Prostate gland (tissue), 2 donors: ENCODE results near the gene NR1I3.

Source experiments
- POLR2A ChIP-seq: fragments of 450-650 bp; IDR thresholded peaks from one replicate; pipeline ENCODE4 v1.6.1; 2016; ENCODE audit warnings: antibody characterized with exemption, mild to moderate bottlenecking
- TF ChIP-seq, protein P1 (sequence below), 4 experiments: fragments of 200-600 bp in 2 of 4; fragments of 450-650 bp in 2 of 4; sonication (generic) in 2 of 4; IDR thresholded peaks; 1 replicate in 3 of 4; 2 replicates in 1 of 4; pipeline ENCODE4 v1.5.1; 2016 to 2019; ENCODE audit warnings: antibody characterized with exemption in 4 of 4, mild to moderate bottlenecking in 2 of 4, moderate library complexity in 2 of 4

DNA sequence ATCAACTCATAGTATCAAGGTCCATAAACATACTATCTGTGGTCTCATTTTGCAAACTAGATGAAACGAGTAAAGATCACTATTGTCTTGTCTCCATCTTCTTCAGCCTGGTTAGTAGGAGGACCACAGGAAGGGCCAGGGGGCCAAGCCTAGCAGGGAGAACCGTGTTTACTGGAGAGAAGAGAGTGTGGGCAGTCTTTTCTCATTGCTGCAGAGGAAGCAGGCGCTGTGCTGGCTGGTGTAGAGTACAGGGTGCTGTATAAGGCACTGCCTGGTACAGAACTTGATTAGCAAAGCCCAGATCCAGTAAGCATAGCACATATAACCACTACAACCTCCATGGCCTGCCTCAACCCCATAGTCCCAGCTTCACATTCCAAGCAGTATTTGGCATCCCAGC, 50.7 kb downstream of the NR1I3 start:
- TF ChIP-seq, protein P1, sequence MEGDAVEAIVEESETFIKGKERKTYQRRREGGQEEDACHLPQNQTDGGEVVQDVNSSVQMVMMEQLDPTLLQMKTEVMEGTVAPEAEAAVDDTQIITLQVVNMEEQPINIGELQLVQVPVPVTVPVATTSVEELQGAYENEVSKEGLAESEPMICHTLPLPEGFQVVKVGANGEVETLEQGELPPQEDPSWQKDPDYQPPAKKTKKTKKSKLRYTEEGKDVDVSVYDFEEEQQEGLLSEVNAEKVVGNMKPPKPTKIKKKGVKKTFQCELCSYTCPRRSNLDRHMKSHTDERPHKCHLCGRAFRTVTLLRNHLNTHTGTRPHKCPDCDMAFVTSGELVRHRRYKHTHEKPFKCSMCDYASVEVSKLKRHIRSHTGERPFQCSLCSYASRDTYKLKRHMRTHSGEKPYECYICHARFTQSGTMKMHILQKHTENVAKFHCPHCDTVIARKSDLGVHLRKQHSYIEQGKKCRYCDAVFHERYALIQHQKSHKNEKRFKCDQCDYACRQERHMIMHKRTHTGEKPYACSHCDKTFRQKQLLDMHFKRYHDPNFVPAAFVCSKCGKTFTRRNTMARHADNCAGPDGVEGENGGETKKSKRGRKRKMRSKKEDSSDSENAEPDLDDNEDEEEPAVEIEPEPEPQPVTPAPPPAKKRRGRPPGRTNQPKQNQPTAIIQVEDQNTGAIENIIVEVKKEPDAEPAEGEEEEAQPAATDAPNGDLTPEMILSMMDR (IDR thresholded peaks at IDR 0.05), result no peak
- TF ChIP-seq POLR2A, result no peak
